Neural progenitor cell (in vitro differentiated cells): ENCODE data around the gene SHKBP1.

ENCODE experiments used
- EZH2phosphoT487 ChIP-seq: fragments of 200-600 bp; sonication (generic); IDR thresholded peaks from 2 replicates; pipeline ENCODE4 v1.6.1; 2017; ENCODE audit warnings: antibody characterized with exemption
- TF ChIP-seq, protein P1 (sequence below): fragments of 200-600 bp; sonication (generic); IDR thresholded peaks from 2 replicates; pipeline ENCODE4 v1.5.1; 2017; ENCODE audit warnings: antibody characterized with exemption, mild to moderate bottlenecking

GRCh38 chr19:40529093-40529954 is 47.3 kb upstream of the SHKBP1 start:
- TF ChIP-seq, protein P1, sequence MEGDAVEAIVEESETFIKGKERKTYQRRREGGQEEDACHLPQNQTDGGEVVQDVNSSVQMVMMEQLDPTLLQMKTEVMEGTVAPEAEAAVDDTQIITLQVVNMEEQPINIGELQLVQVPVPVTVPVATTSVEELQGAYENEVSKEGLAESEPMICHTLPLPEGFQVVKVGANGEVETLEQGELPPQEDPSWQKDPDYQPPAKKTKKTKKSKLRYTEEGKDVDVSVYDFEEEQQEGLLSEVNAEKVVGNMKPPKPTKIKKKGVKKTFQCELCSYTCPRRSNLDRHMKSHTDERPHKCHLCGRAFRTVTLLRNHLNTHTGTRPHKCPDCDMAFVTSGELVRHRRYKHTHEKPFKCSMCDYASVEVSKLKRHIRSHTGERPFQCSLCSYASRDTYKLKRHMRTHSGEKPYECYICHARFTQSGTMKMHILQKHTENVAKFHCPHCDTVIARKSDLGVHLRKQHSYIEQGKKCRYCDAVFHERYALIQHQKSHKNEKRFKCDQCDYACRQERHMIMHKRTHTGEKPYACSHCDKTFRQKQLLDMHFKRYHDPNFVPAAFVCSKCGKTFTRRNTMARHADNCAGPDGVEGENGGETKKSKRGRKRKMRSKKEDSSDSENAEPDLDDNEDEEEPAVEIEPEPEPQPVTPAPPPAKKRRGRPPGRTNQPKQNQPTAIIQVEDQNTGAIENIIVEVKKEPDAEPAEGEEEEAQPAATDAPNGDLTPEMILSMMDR, result peak; percentile 93
- TF ChIP-seq EZH2phosphoT487, result no peak
